Lower lobe of right lung (tissue), 2 donors: ENCODE measurements around the gene NCKAP5. TPM values are rescaled to one million over a fixed set of nuclear protein-coding genes. Genes with fewer than 3 reads are reported as not detected.

Experiments
- ATAC-seq, 2 donors: fragments of 200-7000 bp; cut with Tn5 transposase; one replicate each; pipeline ENCODE4 v1.9.1; 2020 to 2022; ENCODE audit warnings: mild to moderate bottlenecking in 2 of 2, moderate library complexity in 2 of 2
- DNase-seq: peaks from one replicate; pipeline ENCODE4 v3.0.0-alpha.2; 2020
- H3K27ac ChIP-seq: fragments of 200-600 bp; one replicate; pipeline ENCODE4 v1.8.0; 2022
- H3K27me3 ChIP-seq: fragments of 200-600 bp; one replicate; pipeline ENCODE4 v1.8.0; 2022; ENCODE audit warnings: low read depth
- H3K36me3 ChIP-seq: fragments of 200-600 bp; one replicate; pipeline ENCODE4 v1.8.0; 2022; ENCODE audit warnings: mild to moderate bottlenecking
- H3K4me1 ChIP-seq: fragments of 200-600 bp; one replicate; pipeline ENCODE4 v1.8.0; 2022
- H3K4me3 ChIP-seq: fragments of 200-600 bp; one replicate; pipeline ENCODE4 v1.8.0; 2022; ENCODE audit warnings: mild to moderate bottlenecking
- H3K9me3 ChIP-seq: fragments of 200-600 bp; one replicate; pipeline ENCODE4 v1.8.0; 2022
- intact Hi-C: fragments of 100-400 bp; cut with DNase I; formaldehyde crosslinking; loops from one replicate; pipeline ENCODE4 v1.11.0; 2022
- total RNA-seq: library from RNA; stranded (reverse); fragmentation: NEBNext Ultra II Directional; extraction: Animal tissue kit (Norgen Biotek cat#: 25700); gene quantifications from one replicate; pipeline ENCODE4 v1.2.1, GENCODE V29; 2021
- TF ChIP-seq, protein P1 (sequence below): fragments of 200-600 bp; IDR thresholded peaks from one replicate; pipeline ENCODE4 v1.8.0; 2022; ENCODE audit warnings: antibody characterized with exemption, mild to moderate bottlenecking
- donor health status: DM: no; HTN: yes; CAD: no; lungs with severe emphysema.

NCKAP5 gene
- total RNA-seq, 1 donor from 2014 or later, result 34.6 TPM

DNA sequence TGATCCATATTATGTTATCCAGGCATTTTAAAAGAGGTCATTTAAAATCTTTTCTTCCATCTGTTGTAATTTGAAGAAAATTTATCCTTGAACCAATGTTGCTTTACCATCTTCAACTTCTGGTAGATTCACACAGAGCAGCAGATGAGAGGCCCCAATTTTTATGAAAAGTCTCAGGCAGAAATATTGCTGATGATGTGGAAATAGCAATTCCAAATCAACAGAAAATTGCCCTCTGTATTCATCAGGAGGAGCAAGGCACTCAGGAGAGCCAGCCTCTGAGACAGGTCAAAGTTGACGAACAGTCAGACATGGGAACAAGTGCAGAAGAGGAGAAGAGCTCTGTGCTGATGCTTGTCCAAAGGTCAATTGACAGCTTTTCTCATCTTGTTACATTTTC is 444.9 kb downstream of the NCKAP5 start:
- Histone ChIP-seq H3K27ac (no peak overlapping the region), H3K27me3 (no peaks in the 10 kb centered on the region), H3K9me3 (no peaks in the 10 kb centered on the region), H3K4me1 (no peaks in the 10 kb centered on the region), H3K4me3 (no peak overlapping the region), H3K36me3 (no peaks in the 10 kb centered on the region)
- ATAC-seq (no peak), DNase-seq (no peak)
- TF ChIP-seq, protein P1, sequence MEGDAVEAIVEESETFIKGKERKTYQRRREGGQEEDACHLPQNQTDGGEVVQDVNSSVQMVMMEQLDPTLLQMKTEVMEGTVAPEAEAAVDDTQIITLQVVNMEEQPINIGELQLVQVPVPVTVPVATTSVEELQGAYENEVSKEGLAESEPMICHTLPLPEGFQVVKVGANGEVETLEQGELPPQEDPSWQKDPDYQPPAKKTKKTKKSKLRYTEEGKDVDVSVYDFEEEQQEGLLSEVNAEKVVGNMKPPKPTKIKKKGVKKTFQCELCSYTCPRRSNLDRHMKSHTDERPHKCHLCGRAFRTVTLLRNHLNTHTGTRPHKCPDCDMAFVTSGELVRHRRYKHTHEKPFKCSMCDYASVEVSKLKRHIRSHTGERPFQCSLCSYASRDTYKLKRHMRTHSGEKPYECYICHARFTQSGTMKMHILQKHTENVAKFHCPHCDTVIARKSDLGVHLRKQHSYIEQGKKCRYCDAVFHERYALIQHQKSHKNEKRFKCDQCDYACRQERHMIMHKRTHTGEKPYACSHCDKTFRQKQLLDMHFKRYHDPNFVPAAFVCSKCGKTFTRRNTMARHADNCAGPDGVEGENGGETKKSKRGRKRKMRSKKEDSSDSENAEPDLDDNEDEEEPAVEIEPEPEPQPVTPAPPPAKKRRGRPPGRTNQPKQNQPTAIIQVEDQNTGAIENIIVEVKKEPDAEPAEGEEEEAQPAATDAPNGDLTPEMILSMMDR, result no peak
- intact Hi-C loops, result no loop called here

- TF ChIP-seq, protein P1, result no peak
- DNase-seq, result no peak
- Histone ChIP-seq H3K36me3 (no peaks in the 10 kb centered on the region), H3K9me3 (no peaks in the 10 kb centered on the region), H3K4me3 (no peak overlapping the region), H3K27ac (no peak overlapping the region), H3K27me3 (no peaks in the 10 kb centered on the region), H3K4me1 (no peaks in the 10 kb centered on the region)
- intact Hi-C loops, result no loop called here
- ATAC-seq, result no peak
Measured at GRCh38 chr2:133122529-133122928, 445.7 kb downstream of the NCKAP5 start.

DNA sequence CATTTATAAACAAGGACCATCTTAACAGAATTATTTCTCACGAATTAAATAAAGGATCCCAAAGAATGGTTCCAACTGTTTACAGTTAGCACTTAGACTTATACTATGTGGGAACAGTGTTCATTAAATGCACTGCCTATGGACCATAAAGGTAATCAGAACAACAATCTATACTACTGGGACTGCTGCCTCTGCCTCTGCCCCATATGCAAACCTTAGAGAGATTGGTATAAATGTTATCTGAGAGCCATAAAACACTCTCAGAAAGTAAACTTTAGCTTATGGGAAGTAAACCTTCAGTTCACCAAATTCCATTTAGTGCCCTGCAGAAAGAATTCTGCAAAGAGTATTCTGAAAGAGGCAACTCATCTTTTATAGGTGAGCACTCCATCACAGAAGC is 448.0 kb downstream of the NCKAP5 start:
- Histone ChIP-seq H3K4me3 (no peak overlapping the region), H3K9me3 (no peaks in the 10 kb centered on the region), H3K27me3 (no peaks in the 10 kb centered on the region), H3K36me3 (no peaks in the 10 kb centered on the region), H3K27ac (no peak overlapping the region), H3K4me1 (no peaks in the 10 kb centered on the region)
- intact Hi-C loops, result no loop called here
- ATAC-seq (no peak), DNase-seq (no peak)
- TF ChIP-seq, protein P1, result no peak

GRCh38 chr2:133110201-133110600 is 458.1 kb downstream of the NCKAP5 start:
- intact Hi-C loops, result no loop called here
- Histone ChIP-seq H3K4me1 (no peaks in the 10 kb centered on the region), H3K4me3 (no peak overlapping the region), H3K9me3 (no peaks in the 10 kb centered on the region), H3K27ac (no peak overlapping the region), H3K27me3 (no peaks in the 10 kb centered on the region), H3K36me3 (no peaks in the 10 kb centered on the region)
- no peak for DNase-seq
- TF ChIP-seq, protein P1, result no peak
- no peak for ATAC-seq

GRCh38 chr2:133109772-133110171 is 458.5 kb downstream of the NCKAP5 start:
- intact Hi-C loops, result no loop called here
- TF ChIP-seq, protein P1, result no peak
- DNase-seq (no peak), ATAC-seq (no peak)
- Histone ChIP-seq H3K4me3 (no peak overlapping the region), H3K27me3 (no peaks in the 10 kb centered on the region), H3K36me3 (no peaks in the 10 kb centered on the region), H3K4me1 (no peaks in the 10 kb centered on the region), H3K27ac (no peak overlapping the region), H3K9me3 (no peaks in the 10 kb centered on the region)
